ENCODE measurements around the gene SNPH. TPM values are rescaled to one million over a fixed set of nuclear protein-coding genes. Genes with fewer than 3 reads are reported as not detected.

The SNPH gene
- total RNA-seq, 1 experiment from 2014 or later: 2.4 TPM

GRCh38 chr20:1301031-1301529, 35.0 kb downstream of the SNPH start:
- no peak for DNase-seq (ENCODE audit: low spot score)
- in situ Hi-C loops (cut with HindIII; ENCODE audit: low sequenced_read_pairs): no loop called here

GRCh38 chr20:1302685-1303541, 36.8 kb downstream of the SNPH start:
- peak; percentile 98 for DNase-seq (ENCODE audit: low spot score)
- in situ Hi-C loops (cut with HindIII; ENCODE audit: low sequenced_read_pairs): no loop called here

- in situ Hi-C loops (cut with HindIII; ENCODE audit: low sequenced_read_pairs): no loop called here
- peak; percentile 47 for DNase-seq (ENCODE audit: low spot score)
Observed at GRCh38 chr20:1304710-1305515, 38.8 kb downstream of the SNPH start.

- in situ Hi-C loops (cut with HindIII; ENCODE audit: low sequenced_read_pairs): no loop called here
Observed at GRCh38 chr20:1305712-1306111, 39.6 kb downstream of the SNPH start.

GRCh38 chr20:1306316-1307135, 40.4 kb downstream of the SNPH start:
- in situ Hi-C loops (cut with HindIII; ENCODE audit: low sequenced_read_pairs): no loop called here
- no peak for DNase-seq (ENCODE audit: low spot score)

More at GRCh38 chr20:1305712-1306111, 39.6 kb downstream of the SNPH start:
- DNase-seq (ENCODE audit: low spot score): no peak

GRCh38 chr20:1307171-1307570, 41.1 kb downstream of the SNPH start:
- DNase-seq (ENCODE audit: low spot score): no peak
- in situ Hi-C loops (cut with HindIII; ENCODE audit: low sequenced_read_pairs): no loop called here

- no peak for DNase-seq (ENCODE audit: low spot score)
- in situ Hi-C loops (cut with HindIII; ENCODE audit: low sequenced_read_pairs): no loop called here
Observed at GRCh38 chr20:1307571-1307971, 41.5 kb downstream of the SNPH start.

- in situ Hi-C loops (cut with HindIII; ENCODE audit: low sequenced_read_pairs): no loop called here
Observed at GRCh38 chr20:1308067-1308701, 42.1 kb downstream of the SNPH start.

GRCh38 chr20:1308702-1309095, 42.6 kb downstream of the SNPH start:
- no peak for DNase-seq (ENCODE audit: low spot score)
- in situ Hi-C loops (cut with HindIII; ENCODE audit: low sequenced_read_pairs): no loop called here

More at GRCh38 chr20:1308067-1308701, 42.1 kb downstream of the SNPH start:
- DNase-seq (ENCODE audit: low spot score): no peak

- DNase-seq (ENCODE audit: low spot score): no peak
Observed at GRCh38 chr20:1309439-1309847, 43.3 kb downstream of the SNPH start.

GRCh38 chr20:1310071-1310470, 44.0 kb downstream of the SNPH start:
- DNase-seq (ENCODE audit: low spot score): no peak
- in situ Hi-C loops (cut with HindIII; ENCODE audit: low sequenced_read_pairs): no loop called here

More at GRCh38 chr20:1309439-1309847, 43.3 kb downstream of the SNPH start:
- in situ Hi-C loops (cut with HindIII; ENCODE audit: low sequenced_read_pairs): no loop called here

- in situ Hi-C loops (cut with HindIII; ENCODE audit: low sequenced_read_pairs): no loop called here
Observed at GRCh38 chr20:1310506-1311190, 44.6 kb downstream of the SNPH start.

GRCh38 chr20:1312308-1312707, 46.2 kb downstream of the SNPH start:
- DNase-seq (ENCODE audit: low spot score): no peak
- in situ Hi-C loops (cut with HindIII; ENCODE audit: low sequenced_read_pairs): no loop called here

More at GRCh38 chr20:1310506-1311190, 44.6 kb downstream of the SNPH start:
- no peak for DNase-seq (ENCODE audit: low spot score)

GRCh38 chr20:1312904-1313235, 46.8 kb downstream of the SNPH start:
- no peak for DNase-seq (ENCODE audit: low spot score)
- in situ Hi-C loops (cut with HindIII; ENCODE audit: low sequenced_read_pairs): no loop called here

- in situ Hi-C loops (cut with HindIII; ENCODE audit: low sequenced_read_pairs): no loop called here
- DNase-seq (ENCODE audit: low spot score): peak; percentile 82
Observed at GRCh38 chr20:1313236-1313964, 47.3 kb downstream of the SNPH start.

- DNase-seq (ENCODE audit: low spot score): no peak
- in situ Hi-C loops (cut with HindIII; ENCODE audit: low sequenced_read_pairs): no loop called here
Observed at GRCh38 chr20:1315804-1316203, 49.7 kb downstream of the SNPH start.

- in situ Hi-C loops (cut with HindIII; ENCODE audit: low sequenced_read_pairs): no loop called here
- no peak for DNase-seq (ENCODE audit: low spot score)
Observed at GRCh38 chr20:1317545-1318255, 51.6 kb downstream of the SNPH start.
